Testis (tissue), 3 donors: ENCODE measurements around the gene MCF2L. TPM values are rescaled to one million over a fixed set of nuclear protein-coding genes. Genes with fewer than 3 reads are reported as not detected.

ENCODE experiments used
- DNase-seq: peaks from one replicate; pipeline ENCODE4 v3.0.0-alpha.2; 2019
- H3K27ac ChIP-seq, 2 donors: fragments of 200-600 bp; sonication (generic); one replicate each; pipeline ENCODE4 v1.5.1; 2019
- H3K27me3 ChIP-seq: fragments of 200-600 bp; sonication (generic); one replicate; pipeline ENCODE4 v1.5.1; 2019
- H3K36me3 ChIP-seq: fragments of 200-600 bp; sonication (generic); one replicate; pipeline ENCODE4 v1.5.1; 2017; ENCODE audit warnings: low read depth; ENCODE audit errors: missing control alignments
- H3K4me1 ChIP-seq: fragments of 200-600 bp; sonication (generic); one replicate; pipeline ENCODE4 v1.5.1; 2019
- H3K4me3 ChIP-seq, 2 donors: fragments of 200-600 bp; sonication (generic); one replicate each; pipeline ENCODE4 v1.5.1; 2017 to 2019
- H3K9me3 ChIP-seq: fragments of 200-600 bp; sonication (generic); one replicate; pipeline ENCODE4 v1.5.1; 2017
- POLR2A ChIP-seq: fragments of 450-650 bp; IDR thresholded peaks from one replicate; pipeline ENCODE4 v1.6.1; 2017; ENCODE audit warnings: antibody characterized with exemption, mild to moderate bottlenecking, moderate library complexity
- WGBS, 2 donors: methylation state at CpG; one replicate each; pipeline ENCODE4 v1.1.5; 2018; 5-methylcytosine and 5-hydroxymethylcytosine counted together
- intact Hi-C: fragments of 100-400 bp; cut with DNase I; formaldehyde crosslinking; loops from one replicate; pipeline ENCODE4 v1.15.1; 2023; ENCODE audit warnings: low total_unique reads
- polyA plus RNA-seq: library from polyadenylated mRNA; stranded (reverse); fragments of 350-450 nt; fragmentation: Illumina TruSeq; extraction: RNeasy Lipid Tissue Mini Kit (QIAGEN cat#74804); gene quantifications from one replicate; pipeline ENCODE4 v1.2.3, GENCODE V29; 2014; ENCODE audit warnings: low read depth, low replicate concordance; ENCODE audit not compliant: insufficient read depth
- total RNA-seq, 2 donors: library from RNA; depleted of rRNA; stranded (reverse); fragments of >200 nt; gene quantifications; one replicate each; pipeline ENCODE4 v1.2.3, GENCODE V29; 2016
- TF ChIP-seq, protein P1 (sequence below), 3 experiments: fragments of 450-650 bp in 2 of 3; fragments of 200-600 bp in 1 of 3; sonication (generic) in 1 of 3; IDR thresholded peaks; one replicate each; pipeline ENCODE4 v1.5.1; 2016 to 2019; ENCODE audit warnings: antibody characterized with exemption in 3 of 3, mild to moderate bottlenecking in 2 of 3, moderate library complexity in 1 of 3

Gene MCF2L
- total and polyA plus RNA-seq, 3 donors from 2014 or later = 5.0 to 17.6 (median 14.6) TPM

DNA sequence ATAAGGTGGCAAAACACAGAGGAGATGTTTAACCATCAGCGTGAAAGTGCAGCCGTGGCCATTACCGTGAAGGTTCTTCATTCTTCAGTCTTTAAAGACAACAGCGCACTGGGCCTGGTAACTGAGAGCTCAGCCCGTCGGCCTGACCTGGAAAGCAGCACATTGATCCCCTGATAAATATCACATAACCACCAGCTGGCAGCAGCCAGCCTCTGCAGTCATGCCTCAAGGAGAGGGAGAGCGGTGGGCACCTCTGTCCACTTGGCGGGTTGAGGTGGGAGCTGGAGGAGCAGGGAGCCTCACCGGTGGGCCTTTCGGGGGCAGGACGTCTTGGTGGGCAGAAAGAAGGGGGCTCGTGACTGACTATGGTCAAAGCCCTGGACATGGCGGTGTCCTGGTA is 58.1 kb downstream of the MCF2L start:
- intact Hi-C loops = loop anchor here (10.0 kb wide), 1 partner anchor 82 kb away; no protein-coding TSS in a partner anchor
- H3K4me3 ChIP-seq = no peak overlapping the region
- no peak for DNase-seq
- 89 to 90% methylated on average over 12 to 13 of the region's 13 CpGs for WGBS, 2 donors
- no peaks in the 10 kb centered on the region for H3K4me1 ChIP-seq
- no peak for TF ChIP-seq POLR2A
- TF ChIP-seq, protein P1, sequence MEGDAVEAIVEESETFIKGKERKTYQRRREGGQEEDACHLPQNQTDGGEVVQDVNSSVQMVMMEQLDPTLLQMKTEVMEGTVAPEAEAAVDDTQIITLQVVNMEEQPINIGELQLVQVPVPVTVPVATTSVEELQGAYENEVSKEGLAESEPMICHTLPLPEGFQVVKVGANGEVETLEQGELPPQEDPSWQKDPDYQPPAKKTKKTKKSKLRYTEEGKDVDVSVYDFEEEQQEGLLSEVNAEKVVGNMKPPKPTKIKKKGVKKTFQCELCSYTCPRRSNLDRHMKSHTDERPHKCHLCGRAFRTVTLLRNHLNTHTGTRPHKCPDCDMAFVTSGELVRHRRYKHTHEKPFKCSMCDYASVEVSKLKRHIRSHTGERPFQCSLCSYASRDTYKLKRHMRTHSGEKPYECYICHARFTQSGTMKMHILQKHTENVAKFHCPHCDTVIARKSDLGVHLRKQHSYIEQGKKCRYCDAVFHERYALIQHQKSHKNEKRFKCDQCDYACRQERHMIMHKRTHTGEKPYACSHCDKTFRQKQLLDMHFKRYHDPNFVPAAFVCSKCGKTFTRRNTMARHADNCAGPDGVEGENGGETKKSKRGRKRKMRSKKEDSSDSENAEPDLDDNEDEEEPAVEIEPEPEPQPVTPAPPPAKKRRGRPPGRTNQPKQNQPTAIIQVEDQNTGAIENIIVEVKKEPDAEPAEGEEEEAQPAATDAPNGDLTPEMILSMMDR (IDR thresholded peaks at IDR 0.05) = no peak
- H3K9me3 ChIP-seq = no peaks in the 10 kb centered on the region
- no peaks in the 10 kb centered on the region for H3K27me3 ChIP-seq
- H3K27ac ChIP-seq = no peak overlapping the region
- no peaks in the 10 kb centered on the region for H3K36me3 ChIP-seq

- Histone ChIP-seq H3K9me3 (no peaks in the 10 kb centered on the region), H3K27ac (no peak overlapping the region), H3K4me1 (no peaks in the 10 kb centered on the region), H3K36me3 (no peaks in the 10 kb centered on the region), H3K27me3 (no peaks in the 10 kb centered on the region), H3K4me3 (no peak overlapping the region)
- no peak for DNase-seq
- TF ChIP-seq, protein P1 (IDR thresholded peaks at IDR 0.05) = no peak
- no peak for TF ChIP-seq POLR2A
- intact Hi-C loops = loop anchor here (10.0 kb wide), 1 partner anchor 83 kb away; no protein-coding TSS in a partner anchor
- WGBS, 2 donors = 92 to 93% methylated on average over 13 to 16 of the region's 16 CpGs
These were observed 58.6 kb downstream of the MCF2L start for GRCh38 chr13:113027566-113027965.

DNA sequence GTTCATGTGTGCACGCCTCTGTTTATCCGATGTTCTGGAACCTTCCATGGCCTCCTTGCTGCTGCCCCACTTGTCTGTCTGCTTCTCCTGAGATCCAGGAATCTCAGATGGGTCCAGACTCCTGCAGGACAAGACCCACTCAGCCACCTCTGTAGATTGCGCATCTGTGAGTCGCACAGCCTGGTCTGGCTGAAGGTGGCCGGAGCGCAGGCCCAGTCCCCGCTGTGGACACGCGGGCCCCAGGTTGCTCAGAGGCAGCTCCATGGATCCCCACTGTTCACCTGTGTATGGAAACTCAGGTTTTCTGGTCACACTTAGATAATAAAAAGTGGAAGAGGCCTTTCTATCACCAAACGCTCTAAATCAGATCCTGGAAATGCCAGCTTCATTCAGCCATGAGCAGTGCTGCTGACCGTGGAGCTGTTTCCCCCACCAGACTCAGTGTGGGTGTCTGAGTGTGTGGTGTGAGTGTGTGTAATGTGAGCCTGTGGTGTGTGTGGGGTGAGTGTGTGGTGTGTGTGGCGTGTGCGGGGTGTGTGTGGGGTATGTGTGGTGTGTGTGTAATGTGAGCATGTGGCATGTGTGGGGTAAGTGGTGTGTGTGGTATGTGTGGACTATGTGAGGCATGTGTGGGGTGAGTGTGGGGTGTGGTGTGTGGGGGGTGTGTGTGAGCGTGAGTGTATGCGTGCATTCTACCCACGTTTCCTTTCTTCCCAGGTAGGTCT is 59.5 kb downstream of the MCF2L start:
- intact Hi-C loops = loop anchor here (10.0 kb wide), 1 partner anchor 84 kb away; no protein-coding TSS in a partner anchor
- Histone ChIP-seq H3K36me3 (no peaks in the 10 kb centered on the region), H3K9me3 (no peaks in the 10 kb centered on the region), H3K4me3 (no peak overlapping the region), H3K4me1 (no peaks in the 10 kb centered on the region), H3K27ac (no peak overlapping the region), H3K27me3 (no peaks in the 10 kb centered on the region)
- 92 to 96% methylated on average over 16 of the region's 16 CpGs for WGBS, 2 donors
- TF ChIP-seq, protein P1 (IDR thresholded peaks at IDR 0.05) = no peak
- TF ChIP-seq POLR2A = no peak
- no peak for DNase-seq

GRCh38 chr13:113029061-113029445 is 60.0 kb downstream of the MCF2L start:
- 80 to 81% methylated on average over 10 of the region's 10 CpGs for WGBS, 2 donors
- intact Hi-C loops = loop anchor here (10.0 kb wide), 1 partner anchor 84 kb away; no protein-coding TSS in a partner anchor
- Histone ChIP-seq H3K9me3 (no peaks in the 10 kb centered on the region), H3K27me3 (no peaks in the 10 kb centered on the region), H3K27ac (no peak overlapping the region), H3K36me3 (no peaks in the 10 kb centered on the region), H3K4me3 (no peak overlapping the region), H3K4me1 (no peaks in the 10 kb centered on the region)
- TF ChIP-seq, protein P1 (IDR thresholded peaks at IDR 0.05) = no peak
- TF ChIP-seq POLR2A = no peak
- DNase-seq = no peak
